GM12892 (cell line): ENCODE results near the gene GALNT13.

Experiments used
- POLR2A ChIP-seq: IDR thresholded peaks from 2 replicates; pipeline ENCODE4 v1.6.1; 2011; ENCODE audit warnings: low read depth, low read length, control low read depth
- POLR2AphosphoS5 ChIP-seq: IDR thresholded peaks from 2 replicates; pipeline ENCODE4 v1.6.1; 2011; ENCODE audit warnings: low read depth, low read length, control low read depth
- TAF1 ChIP-seq: IDR thresholded peaks from 2 replicates; pipeline ENCODE4 v1.6.1; 2011; ENCODE audit warnings: low read depth, mild to moderate bottlenecking, control low read depth, low read length, borderline replicate concordance

GRCh38 chr2:154331784-154332183, 460.1 kb downstream of the GALNT13 start:
- TF ChIP-seq POLR2A = no peak
- TF ChIP-seq POLR2AphosphoS5 = no peak
- TF ChIP-seq TAF1 = no peak
